DMS 273 treated with DMSO at 0.1 percent for 48 hours (cell line): ENCODE measurements around the gene NRXN2.

Experiments
- DNase-seq: peaks from one replicate; lab custom pipeline; 2025; lab: John Stamatoyannopoulos, UW

NRXN2 gene

GRCh38 chr11:64698427-64698826 is 24.6 kb downstream of the NRXN2 start:
- no peak for DNase-seq

DNA sequence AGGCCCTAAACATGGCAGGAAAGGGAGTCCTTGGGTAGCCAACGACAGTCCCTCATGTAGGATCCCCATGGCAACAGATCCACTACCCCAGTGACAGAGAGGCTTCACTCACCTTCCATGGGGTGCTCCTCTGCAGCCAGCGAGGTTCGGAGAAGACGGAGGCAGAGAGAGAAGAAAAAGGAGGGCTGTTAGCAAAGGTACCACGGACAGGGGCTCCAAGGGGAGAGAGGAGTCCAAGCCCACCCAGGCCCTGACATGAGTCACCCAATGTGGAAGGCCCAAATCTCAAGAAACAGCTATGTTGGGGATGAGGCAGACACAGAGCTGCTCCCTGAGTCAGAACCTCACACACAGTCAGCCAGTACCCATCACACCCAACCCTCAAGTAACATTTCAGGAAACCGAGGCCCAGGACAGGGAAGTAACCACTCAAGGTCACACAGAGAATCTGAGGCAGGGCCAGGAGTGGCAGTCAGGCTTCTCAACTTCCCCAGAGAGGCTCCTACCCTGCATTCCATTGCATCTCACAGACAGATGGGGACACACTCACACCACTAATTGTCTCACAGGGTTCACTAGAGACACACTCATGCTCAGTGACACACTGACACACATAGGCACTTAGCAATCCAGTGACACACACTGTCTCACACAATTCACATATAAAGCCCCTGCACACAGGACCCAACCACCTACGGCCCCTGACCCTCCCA is 25.2 kb downstream of the NRXN2 start:
- DNase-seq: no peak

DNA sequence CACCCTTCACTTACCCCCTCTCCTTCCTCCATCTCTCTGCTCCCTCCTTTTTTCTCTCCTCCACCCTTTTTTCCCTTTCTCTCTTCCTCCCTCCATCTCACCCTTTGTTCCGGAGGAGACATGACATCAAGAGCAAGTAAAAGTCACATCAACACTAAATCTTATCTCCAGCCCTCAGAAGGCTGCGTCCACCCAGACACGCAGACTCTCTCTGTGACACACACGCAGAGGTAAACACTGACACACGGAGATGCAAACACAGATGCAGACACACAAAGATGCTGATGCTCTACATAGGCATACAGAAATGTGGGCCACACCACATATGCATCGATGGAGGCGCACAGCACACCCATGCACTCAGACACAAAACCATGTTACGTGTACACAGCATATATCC is 27.0 kb downstream of the NRXN2 start:
- no peak for DNase-seq

DNA sequence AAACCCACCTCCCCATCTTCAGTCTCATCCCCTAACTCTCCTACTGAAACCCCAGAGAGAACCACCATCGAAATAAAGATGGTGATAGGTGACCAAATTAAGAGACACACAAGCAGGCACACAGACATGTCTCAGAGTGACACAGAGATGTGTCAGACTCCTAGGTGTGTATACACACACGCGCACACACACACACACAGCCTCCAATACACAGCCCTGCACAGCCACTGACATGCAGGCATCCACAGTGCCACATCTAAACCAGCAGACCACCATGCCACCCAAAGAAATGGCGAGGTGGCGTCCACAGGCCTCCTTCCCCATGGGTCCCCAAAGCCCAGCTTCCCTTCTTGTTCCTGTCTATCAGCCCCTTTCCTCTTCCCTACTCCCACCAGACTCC is 27.4 kb downstream of the NRXN2 start:
- DNase-seq: no peak

DNA sequence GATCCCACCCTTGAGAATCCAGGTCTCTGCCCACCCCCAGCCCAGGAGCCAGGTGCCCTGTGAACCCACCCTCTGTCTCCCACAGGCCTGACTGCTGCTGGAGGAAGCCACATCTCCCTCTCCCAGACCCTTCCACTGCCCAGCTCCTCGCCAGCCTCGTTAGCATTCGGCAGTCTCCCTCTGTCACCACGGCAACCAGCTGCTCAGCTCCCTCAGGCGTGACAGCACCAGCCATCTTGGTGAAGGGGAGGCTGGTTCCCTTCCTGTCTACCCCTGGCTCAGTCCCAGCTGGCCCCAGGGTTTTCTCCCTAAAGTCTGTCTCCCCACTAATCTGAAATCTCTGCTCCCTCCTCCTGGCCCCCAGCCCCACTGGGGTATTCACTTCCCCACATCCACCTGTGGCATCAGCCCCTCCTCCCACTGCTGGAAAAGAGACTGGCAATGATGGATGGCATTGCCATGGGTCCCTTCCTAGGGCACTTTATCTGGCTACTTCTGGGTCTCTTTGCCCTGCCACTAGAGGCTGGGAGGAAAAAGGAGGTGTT is 28.1 kb downstream of the NRXN2 start:
- no peak for DNase-seq

GRCh38 chr11:64694026-64694755 is 28.8 kb downstream of the NRXN2 start:
- no peak for DNase-seq

DNA sequence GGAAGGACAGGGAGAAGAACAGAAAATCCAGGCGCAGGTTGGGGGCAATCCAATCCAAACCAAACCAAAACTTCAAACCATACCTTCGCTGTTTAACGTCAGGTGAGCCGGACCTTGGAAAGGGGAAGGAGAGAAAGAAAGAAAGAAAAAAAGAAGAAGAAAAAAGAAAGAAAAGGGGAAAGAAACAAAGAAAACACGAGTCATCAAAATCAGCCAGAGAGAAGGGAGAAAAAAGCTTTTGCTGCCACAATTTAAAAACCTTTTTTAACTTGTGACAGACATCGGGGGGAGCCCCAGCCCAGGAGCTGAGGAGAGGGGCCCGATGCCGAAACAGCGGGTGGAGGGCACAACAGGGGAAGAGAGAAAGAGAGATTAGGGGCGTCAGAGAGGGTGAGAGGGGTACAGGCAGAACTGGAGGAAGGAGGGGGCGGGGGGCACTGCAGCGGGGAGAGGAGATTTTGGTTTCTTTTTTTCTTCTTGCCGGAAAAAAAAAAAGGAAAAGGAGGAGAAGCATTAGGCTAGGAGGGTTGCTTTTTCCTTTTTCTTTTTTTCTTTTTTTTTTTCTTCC is 30.1 kb downstream of the NRXN2 start:
- no peak for DNase-seq

GRCh38 chr11:64691543-64691942 is 31.5 kb downstream of the NRXN2 start:
- DNase-seq: no peak

DNA sequence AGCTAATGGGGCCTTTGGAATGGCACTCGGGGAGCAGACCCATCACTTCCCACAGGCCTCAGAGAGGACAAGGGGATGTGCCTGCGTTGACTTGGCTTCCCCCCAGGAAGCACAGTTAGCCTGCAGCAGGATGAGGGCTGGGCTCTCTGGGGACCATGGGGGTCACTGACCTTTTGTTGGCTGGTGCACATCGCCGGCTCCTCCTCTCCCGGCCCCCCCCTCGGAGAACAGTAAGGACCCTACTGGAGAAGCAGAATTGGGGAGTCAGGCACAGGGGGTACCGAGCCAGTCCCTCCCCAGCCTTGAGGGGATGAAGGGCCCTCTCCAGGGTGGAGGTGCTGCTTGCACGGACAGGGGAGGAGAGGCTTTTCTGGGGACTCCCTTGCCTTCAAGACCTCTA is 32.8 kb downstream of the NRXN2 start:
- no peak for DNase-seq

DNA sequence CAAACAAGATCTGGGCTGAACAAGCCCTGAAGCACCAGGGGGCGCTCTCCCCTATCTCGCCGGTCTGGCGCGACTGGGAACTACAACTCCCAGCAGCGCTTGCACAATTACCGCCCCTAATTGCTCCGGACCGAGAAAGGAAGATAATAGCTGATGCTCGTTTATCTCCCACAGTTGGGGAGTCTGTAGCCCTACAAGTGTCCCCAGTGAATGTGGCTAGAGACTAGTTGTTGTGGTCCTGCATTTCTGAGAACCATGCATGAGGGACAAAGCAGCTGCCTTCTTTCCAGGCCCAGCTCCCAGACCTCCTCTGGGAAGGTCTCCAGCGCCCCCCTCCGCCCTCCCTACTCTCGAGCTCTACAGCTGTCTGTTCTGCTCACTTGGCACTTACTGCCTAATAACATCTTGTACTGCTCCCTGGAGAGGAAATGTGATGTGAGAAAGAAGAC is 34.4 kb downstream of the NRXN2 start:
- DNase-seq: peak; percentile 74

- no peak for DNase-seq
These were observed 35.1 kb downstream of the NRXN2 start for GRCh38 chr11:64687643-64688533.

GRCh38 chr11:64687204-64687603 is 35.8 kb downstream of the NRXN2 start:
- no peak for DNase-seq

DNA sequence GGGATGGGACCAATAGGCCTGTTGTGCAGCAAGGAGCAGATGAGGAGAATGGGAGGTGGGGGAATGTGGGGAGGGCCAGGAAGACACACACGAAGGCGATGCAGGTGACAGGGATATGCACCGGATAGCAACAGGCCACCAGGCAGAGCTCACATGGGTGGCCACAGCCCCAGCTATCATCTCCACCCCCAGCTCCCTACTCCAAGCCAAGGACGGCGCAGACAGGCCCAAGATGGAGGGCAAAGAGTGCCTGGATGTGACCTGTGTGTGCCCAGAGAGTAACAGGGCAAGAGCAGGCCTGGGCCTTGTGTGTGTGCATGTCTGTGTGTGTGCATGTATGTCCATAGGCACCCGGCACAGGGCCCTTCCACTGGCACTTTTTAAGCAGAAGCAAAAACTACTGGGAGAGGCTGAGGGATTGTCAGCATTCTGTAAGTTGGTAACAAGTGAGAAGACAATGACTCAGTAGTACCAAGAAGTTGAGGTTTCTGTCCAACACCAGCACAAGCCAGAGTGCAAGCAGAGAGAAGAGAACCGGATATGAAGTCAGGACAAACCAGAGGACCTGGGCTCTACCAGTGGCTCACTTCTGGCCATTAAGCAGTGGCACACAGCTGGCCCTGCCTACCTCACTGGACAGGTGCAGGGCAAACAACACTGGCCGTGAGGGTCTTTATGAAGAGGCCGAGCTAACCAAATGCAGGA is 36.4 kb downstream of the NRXN2 start:
- no peak for DNase-seq

- no peak for DNase-seq
These were observed 37.5 kb downstream of the NRXN2 start for GRCh38 chr11:64685536-64685935.

- no peak for DNase-seq
These were observed 38.6 kb downstream of the NRXN2 start for GRCh38 chr11:64684357-64684756.

GRCh38 chr11:64681171-64681570 is 41.8 kb downstream of the NRXN2 start:
- DNase-seq: no peak

- DNase-seq: no peak
These were observed 43.2 kb downstream of the NRXN2 start for GRCh38 chr11:64679846-64680245.

GRCh38 chr11:64677441-64678023 is 45.5 kb downstream of the NRXN2 start:
- no peak for DNase-seq

GRCh38 chr11:64676261-64676615 is 46.8 kb downstream of the NRXN2 start:
- no peak for DNase-seq

- peak; percentile 21 for DNase-seq
These were observed 47.3 kb downstream of the NRXN2 start for GRCh38 chr11:64675450-64676260.
